ENCODE data around the gene FASTKD3.

Gene FASTKD3

GRCh38 chr5:7873216-7873615, 4.4 kb upstream of the FASTKD3 start:
- no peak overlapping the region for H3K9ac ChIP-seq (ENCODE audit: low read length)
- peak overlapping the region; percentile 35 for H3K27ac ChIP-seq (ENCODE audit: low read length)
- H3K4me1 ChIP-seq (ENCODE audit: low read length) = peaks cover 64% of the 10 kb centered on the region
- H3K36me3 ChIP-seq (replicated peaks; ENCODE audit: low read depth, low read length) = peaks cover 48% of the 10 kb centered on the region
- H4K20me1 ChIP-seq (ENCODE audit: insufficient read depth, low read length) = peaks cover 64% of the 10 kb centered on the region
- H2AFZ ChIP-seq (ENCODE audit: low read depth, low read length) = no peak overlapping the region
- H3K79me2 ChIP-seq (ENCODE audit: low read length) = peaks cover 82% of the 10 kb centered on the region
- peak overlapping the region; percentile 34 for H3K4me3 ChIP-seq (ENCODE audit: low read length)
- peak overlapping the region; percentile 88 for H3K4me2 ChIP-seq (ENCODE audit: low read length)
- no peak for TF ChIP-seq CTCF (IDR thresholded peaks at IDR 0.05; ENCODE audit: low read depth, low read length)
- no peak for TF ChIP-seq EZH2phosphoT487 (IDR thresholded peaks at IDR 0.05; ENCODE audit: low read depth)
- no peaks in the 10 kb centered on the region for H3K9me3 ChIP-seq (ENCODE audit: insufficient read depth, low read length)
- no peaks in the 10 kb centered on the region for H3K27me3 ChIP-seq (ENCODE audit: low read depth, low read length)

GRCh38 chr5:7872517-7873130, 3.8 kb upstream of the FASTKD3 start:
- TF ChIP-seq CTCF (IDR thresholded peaks at IDR 0.05; ENCODE audit: low read depth, low read length) = no peak
- no peak for TF ChIP-seq EZH2phosphoT487 (IDR thresholded peaks at IDR 0.05; ENCODE audit: low read depth)
- H3K27me3 ChIP-seq (ENCODE audit: low read depth, low read length) = no peaks in the 10 kb centered on the region
- H3K4me2 ChIP-seq (ENCODE audit: low read length) = peak overlapping the region; percentile 88
- peaks cover 61% of the 10 kb centered on the region for H3K4me1 ChIP-seq (ENCODE audit: low read length)
- peaks cover 58% of the 10 kb centered on the region for H4K20me1 ChIP-seq (ENCODE audit: insufficient read depth, low read length)
- H3K9ac ChIP-seq (ENCODE audit: low read length) = no peak overlapping the region; the same call in 1 of the 2 replicates
- no peak overlapping the region for H2AFZ ChIP-seq (ENCODE audit: low read depth, low read length)
- peak overlapping the region; percentile 34 for H3K4me3 ChIP-seq (ENCODE audit: low read length)
- H3K9me3 ChIP-seq (ENCODE audit: insufficient read depth, low read length) = no peaks in the 10 kb centered on the region
- H3K27ac ChIP-seq (ENCODE audit: low read length) = peak overlapping the region; percentile 35
- H3K79me2 ChIP-seq (ENCODE audit: low read length) = peaks cover 85% of the 10 kb centered on the region
- H3K36me3 ChIP-seq (replicated peaks; ENCODE audit: low read depth, low read length) = peaks cover 42% of the 10 kb centered on the region

- peaks cover 90% of the 10 kb centered on the region for H3K79me2 ChIP-seq (ENCODE audit: low read length)
- H3K27me3 ChIP-seq (ENCODE audit: low read depth, low read length) = no peaks in the 10 kb centered on the region
- peaks cover 41% of the 10 kb centered on the region for H3K36me3 ChIP-seq (replicated peaks; ENCODE audit: low read depth, low read length)
- TF ChIP-seq EZH2phosphoT487 (IDR thresholded peaks at IDR 0.05; ENCODE audit: low read depth) = no peak
- TF ChIP-seq CTCF (IDR thresholded peaks at IDR 0.05; ENCODE audit: low read depth, low read length) = no peak
- H3K9ac ChIP-seq (ENCODE audit: low read length) = no peak overlapping the region
- no peak overlapping the region for H3K4me3 ChIP-seq (ENCODE audit: low read length)
- peaks cover 53% of the 10 kb centered on the region for H3K4me1 ChIP-seq (ENCODE audit: low read length)
- no peak overlapping the region; the same call in 1 of the 2 replicates for H3K27ac ChIP-seq (ENCODE audit: low read length)
- H3K9me3 ChIP-seq (ENCODE audit: insufficient read depth, low read length) = no peaks in the 10 kb centered on the region
- peaks cover 51% of the 10 kb centered on the region for H4K20me1 ChIP-seq (ENCODE audit: insufficient read depth, low read length)
- peak overlapping the region; percentile 88 for H3K4me2 ChIP-seq (ENCODE audit: low read length)
- H2AFZ ChIP-seq (ENCODE audit: low read depth, low read length) = no peak overlapping the region
Measured at GRCh38 chr5:7871653-7872052, 2.8 kb upstream of the FASTKD3 start.

GRCh38 chr5:7869474-7870136, 774 bp upstream of the FASTKD3 start:
- no peaks in the 10 kb centered on the region for H3K27me3 ChIP-seq (ENCODE audit: low read depth, low read length)
- H3K9me3 ChIP-seq (ENCODE audit: insufficient read depth, low read length) = no peaks in the 10 kb centered on the region
- H3K36me3 ChIP-seq (replicated peaks; ENCODE audit: low read depth, low read length) = peaks cover 23% of the 10 kb centered on the region
- H2AFZ ChIP-seq (ENCODE audit: low read depth, low read length) = no peak overlapping the region
- peaks cover 43% of the 10 kb centered on the region for H3K4me1 ChIP-seq (ENCODE audit: low read length)
- H3K9ac ChIP-seq (ENCODE audit: low read length) = peak overlapping the region; percentile 91
- H4K20me1 ChIP-seq (ENCODE audit: insufficient read depth, low read length) = peaks cover 42% of the 10 kb centered on the region
- H3K79me2 ChIP-seq (ENCODE audit: low read length) = peaks cover 81% of the 10 kb centered on the region
- H3K4me2 ChIP-seq (ENCODE audit: low read length) = peak overlapping the region; percentile 88
- TF ChIP-seq EZH2phosphoT487 (IDR thresholded peaks at IDR 0.05; ENCODE audit: low read depth) = no peak
- TF ChIP-seq CTCF (IDR thresholded peaks at IDR 0.05; ENCODE audit: low read depth, low read length) = no peak
- H3K27ac ChIP-seq (ENCODE audit: low read length) = peak overlapping the region; percentile 54
- peak overlapping the region; percentile 93 for H3K4me3 ChIP-seq (ENCODE audit: low read length)
